Panc1 (cell line): ENCODE measurements around the gene LMAN2. TPM values are rescaled to one million over a fixed set of nuclear protein-coding genes. Genes with fewer than 3 reads are reported as not detected.

Experiments used
- ATAC-seq: fragments of 200-7000 bp; cut with Tn5 transposase; 2 replicates; pipeline ENCODE4 v1.9.1; 2020; ENCODE audit warnings: mild to moderate bottlenecking, moderate library complexity
- BruUV-seq: library from RNA; stranded (reverse); fragments of 400-500 nt; replicated peaks from 2 replicates; lab custom pipeline; 2021; lab: Mats Ljungman, UMichigan
- CTCF ChIA-PET: fragments of 300-600 bp; sonication (Branson Sonifier 250); formaldehyde crosslinking; loops from one replicate; lab custom pipeline; 2022; ENCODE audit warnings: antibody characterized with exemption; lab: Charles Lee
- POLR2A ChIA-PET: fragments of 300-600 bp; sonication (Branson Sonifier 250); formaldehyde crosslinking; loops from one replicate; lab custom pipeline; 2022; ENCODE audit warnings: antibody characterized with exemption; lab: Charles Lee
- DNase-seq: peaks from one replicate; pipeline ENCODE4 v3.0.0-alpha.2; 2010; ENCODE audit warnings: low read depth, low spot score
- H3K27ac ChIP-seq: 2 replicates; pipeline ENCODE4 v1.5.1; 2011; ENCODE audit warnings: mild to moderate bottlenecking, low read length, inconsistent platforms
- H3K27me3 ChIP-seq: fragments of 200-500 bp; sonication (Bioruptor generic); 2 replicates; pipeline ENCODE4 v1.6.0; 2014; ENCODE audit warnings: low read length, inconsistent platforms; ENCODE audit not compliant: control insufficient read depth, insufficient read depth
- H3K36me3 ChIP-seq: fragments of 200-500 bp; sonication (Bioruptor generic); 2 replicates; pipeline ENCODE4 v1.5.1; 2014; ENCODE audit warnings: inconsistent platforms, mild to moderate bottlenecking, low read length, moderate library complexity; ENCODE audit not compliant: control insufficient read depth, insufficient read depth
- H3K4me1 ChIP-seq: 2 replicates; pipeline ENCODE4 v1.5.1; 2011; ENCODE audit warnings: inconsistent platforms, mild to moderate bottlenecking, low read length, moderate library complexity; ENCODE audit not compliant: control insufficient read depth, insufficient read depth
- H3K4me3 ChIP-seq, 2 experiments: 2 replicates each; pipeline ENCODE4 v1.5.1; 2011 to 2012; ENCODE audit warnings: low read depth in 2 of 2, low read length in 2 of 2, mild to moderate bottlenecking in 2 of 2, inconsistent platforms in 1 of 2, moderate library complexity in 1 of 2
- H3K9me3 ChIP-seq: fragments of 200-500 bp; sonication (Bioruptor generic); 2 replicates; pipeline ENCODE4 v1.5.1; 2014; ENCODE audit warnings: low read depth, mild to moderate bottlenecking, inconsistent platforms, low read length, moderate library complexity; ENCODE audit not compliant: control insufficient read depth, insufficient read depth
- POLR2AphosphoS5 ChIP-seq: IDR thresholded peaks from 2 replicates; pipeline ENCODE4 v1.6.1; 2012; ENCODE audit warnings: mild to moderate bottlenecking, low read depth, low read length, moderate library complexity
- SIN3A ChIP-seq: IDR thresholded peaks from 2 replicates; pipeline ENCODE4 v1.6.1; 2012; ENCODE audit warnings: low read depth, mild to moderate bottlenecking, low read length, moderate library complexity, borderline replicate concordance; ENCODE audit not compliant: insufficient read depth
- TCF7L2 ChIP-seq: IDR thresholded peaks from 2 replicates; pipeline ENCODE4 v1.6.1; 2011; ENCODE audit warnings: mild to moderate bottlenecking, low read depth, low read length, inconsistent platforms
- in situ Hi-C: cut with HindIII; loops from 2 replicates; pipeline ENCODE4 v1.10.0; 2016; ENCODE audit warnings: low sequenced_read_pairs, low pct_unique_long_range_greater_than_20kb
- intact Hi-C: fragments of 100-400 bp; cut with micrococcal nuclease; formaldehyde crosslinking; loops from one replicate; pipeline ENCODE4 v1.10.0; 2022; ENCODE audit not compliant: unreplicated experiment
- total RNA-seq: library from RNA; stranded (reverse); gene quantifications from one replicate; pipeline ENCODE4 v1.2.1, GENCODE V29; 2021; ENCODE audit not compliant: unreplicated experiment
- TF ChIP-seq, protein P1 (sequence below), 2 experiments: IDR thresholded peaks; 2 replicates each; pipeline ENCODE4 v1.6.1; 2011 to 2012; ENCODE audit warnings: low read depth in 2 of 2, control low read depth in 1 of 2, low read length in 1 of 2, mild to moderate bottlenecking in 1 of 2, moderate library complexity in 1 of 2; ENCODE audit not compliant: insufficient read depth in 1 of 2
- TF ChIP-seq, protein P2 (sequence below): fragments of 450-650 bp; IDR thresholded peaks from 2 replicates; pipeline ENCODE4 v1.5.1; 2017; ENCODE audit warnings: mild to moderate bottlenecking

The LMAN2 gene
- total RNA-seq, 1 experiment from 2014 or later: 140 TPM

DNA sequence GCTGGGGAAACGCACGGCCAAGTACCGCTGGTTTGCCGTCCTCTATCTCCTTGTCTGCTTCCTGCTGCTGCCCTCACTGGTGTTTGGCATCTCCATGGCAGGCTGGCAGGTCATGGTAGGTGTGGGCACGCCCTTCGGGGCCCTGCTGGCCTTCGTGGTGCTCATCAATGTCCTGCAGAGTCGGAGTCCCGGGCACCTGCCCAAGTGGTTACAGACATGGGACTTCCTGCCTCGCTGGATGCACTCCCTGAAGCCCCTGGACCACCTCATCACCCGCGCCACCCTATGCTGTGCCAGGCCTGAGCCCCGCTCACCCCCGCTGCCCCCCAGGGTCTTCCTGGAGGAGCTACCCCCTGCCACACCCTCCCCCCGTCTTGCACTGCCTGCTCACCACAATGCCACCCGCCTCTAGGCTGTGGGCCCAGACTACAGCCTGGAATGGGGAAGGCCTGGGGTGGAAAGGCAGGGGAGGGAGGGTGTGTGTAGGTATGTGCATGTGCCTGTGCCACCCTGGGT is 46.5 kb upstream of the LMAN2 start:
- Histone ChIP-seq H3K9me3 (no peaks in the 10 kb centered on the region), H3K4me3 (no peak overlapping the region), H3K27me3 (no peaks in the 10 kb centered on the region), H3K27ac (no peak overlapping the region), H3K36me3 (no peaks in the 10 kb centered on the region), H3K4me1 (peaks cover 7% of the 10 kb centered on the region)
- CTCF ChIA-PET: no interaction called here
- POLR2A ChIA-PET: no interaction called here
- TF ChIP-seq, protein P1, sequence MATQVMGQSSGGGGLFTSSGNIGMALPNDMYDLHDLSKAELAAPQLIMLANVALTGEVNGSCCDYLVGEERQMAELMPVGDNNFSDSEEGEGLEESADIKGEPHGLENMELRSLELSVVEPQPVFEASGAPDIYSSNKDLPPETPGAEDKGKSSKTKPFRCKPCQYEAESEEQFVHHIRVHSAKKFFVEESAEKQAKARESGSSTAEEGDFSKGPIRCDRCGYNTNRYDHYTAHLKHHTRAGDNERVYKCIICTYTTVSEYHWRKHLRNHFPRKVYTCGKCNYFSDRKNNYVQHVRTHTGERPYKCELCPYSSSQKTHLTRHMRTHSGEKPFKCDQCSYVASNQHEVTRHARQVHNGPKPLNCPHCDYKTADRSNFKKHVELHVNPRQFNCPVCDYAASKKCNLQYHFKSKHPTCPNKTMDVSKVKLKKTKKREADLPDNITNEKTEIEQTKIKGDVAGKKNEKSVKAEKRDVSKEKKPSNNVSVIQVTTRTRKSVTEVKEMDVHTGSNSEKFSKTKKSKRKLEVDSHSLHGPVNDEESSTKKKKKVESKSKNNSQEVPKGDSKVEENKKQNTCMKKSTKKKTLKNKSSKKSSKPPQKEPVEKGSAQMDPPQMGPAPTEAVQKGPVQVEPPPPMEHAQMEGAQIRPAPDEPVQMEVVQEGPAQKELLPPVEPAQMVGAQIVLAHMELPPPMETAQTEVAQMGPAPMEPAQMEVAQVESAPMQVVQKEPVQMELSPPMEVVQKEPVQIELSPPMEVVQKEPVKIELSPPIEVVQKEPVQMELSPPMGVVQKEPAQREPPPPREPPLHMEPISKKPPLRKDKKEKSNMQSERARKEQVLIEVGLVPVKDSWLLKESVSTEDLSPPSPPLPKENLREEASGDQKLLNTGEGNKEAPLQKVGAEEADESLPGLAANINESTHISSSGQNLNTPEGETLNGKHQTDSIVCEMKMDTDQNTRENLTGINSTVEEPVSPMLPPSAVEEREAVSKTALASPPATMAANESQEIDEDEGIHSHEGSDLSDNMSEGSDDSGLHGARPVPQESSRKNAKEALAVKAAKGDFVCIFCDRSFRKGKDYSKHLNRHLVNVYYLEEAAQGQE (IDR thresholded peaks at IDR 0.05; ENCODE audit: insufficient read depth in 1 of 2, low read depth in 2 of 2, low read length in 1 of 2): no peak
- TF ChIP-seq POLR2AphosphoS5 (no peak), TCF7L2 (no peak)
- TF ChIP-seq, protein P2, sequence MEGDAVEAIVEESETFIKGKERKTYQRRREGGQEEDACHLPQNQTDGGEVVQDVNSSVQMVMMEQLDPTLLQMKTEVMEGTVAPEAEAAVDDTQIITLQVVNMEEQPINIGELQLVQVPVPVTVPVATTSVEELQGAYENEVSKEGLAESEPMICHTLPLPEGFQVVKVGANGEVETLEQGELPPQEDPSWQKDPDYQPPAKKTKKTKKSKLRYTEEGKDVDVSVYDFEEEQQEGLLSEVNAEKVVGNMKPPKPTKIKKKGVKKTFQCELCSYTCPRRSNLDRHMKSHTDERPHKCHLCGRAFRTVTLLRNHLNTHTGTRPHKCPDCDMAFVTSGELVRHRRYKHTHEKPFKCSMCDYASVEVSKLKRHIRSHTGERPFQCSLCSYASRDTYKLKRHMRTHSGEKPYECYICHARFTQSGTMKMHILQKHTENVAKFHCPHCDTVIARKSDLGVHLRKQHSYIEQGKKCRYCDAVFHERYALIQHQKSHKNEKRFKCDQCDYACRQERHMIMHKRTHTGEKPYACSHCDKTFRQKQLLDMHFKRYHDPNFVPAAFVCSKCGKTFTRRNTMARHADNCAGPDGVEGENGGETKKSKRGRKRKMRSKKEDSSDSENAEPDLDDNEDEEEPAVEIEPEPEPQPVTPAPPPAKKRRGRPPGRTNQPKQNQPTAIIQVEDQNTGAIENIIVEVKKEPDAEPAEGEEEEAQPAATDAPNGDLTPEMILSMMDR: no peak
- BruUV-seq: no TSS peak
- intact Hi-C loops: no loop called here
- in situ Hi-C loops: no loop called here
- DNase-seq (no peak), ATAC-seq (no peak)

DNA sequence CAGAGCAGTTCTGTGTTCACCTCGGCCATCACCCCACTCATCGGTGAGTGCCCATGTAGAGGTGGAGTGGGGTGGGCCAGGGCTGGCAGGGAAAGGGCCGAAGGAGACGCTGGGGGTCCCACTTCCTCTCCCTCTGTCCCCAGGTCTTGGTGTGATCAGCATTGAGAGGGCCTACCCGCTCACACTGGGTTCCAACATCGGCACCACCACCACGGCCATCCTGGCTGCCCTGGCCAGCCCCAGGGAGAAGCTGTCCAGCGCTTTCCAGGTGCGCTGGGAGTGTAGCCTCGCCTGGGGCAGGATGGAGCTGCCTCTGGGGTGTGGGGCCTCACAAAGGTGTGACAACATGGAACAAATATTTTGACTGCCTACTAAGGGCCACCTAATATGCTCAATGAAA is 45.3 kb upstream of the LMAN2 start:
- ATAC-seq: no peak
- POLR2A ChIA-PET: no interaction called here
- DNase-seq: no peak
- CTCF ChIA-PET: no interaction called here
- Histone ChIP-seq H3K27me3 (no peaks in the 10 kb centered on the region), H3K36me3 (no peaks in the 10 kb centered on the region), H3K9me3 (no peaks in the 10 kb centered on the region), H3K27ac (no peak overlapping the region), H3K4me3 (no peak overlapping the region), H3K4me1 (no peaks in the 10 kb centered on the region)
- TF ChIP-seq POLR2AphosphoS5 (no peak), TCF7L2 (no peak), SIN3A (no peak)
- TF ChIP-seq, protein P2: no peak
- TF ChIP-seq, protein P1 (IDR thresholded peaks at IDR 0.05; ENCODE audit: insufficient read depth in 1 of 2, low read depth in 2 of 2, low read length in 1 of 2): no peak
- no TSS peak for BruUV-seq
- in situ Hi-C loops: no loop called here
- intact Hi-C loops: no loop called here
